A549 (cell line): ENCODE measurements around the gene GTF3A. TPM values are rescaled to one million over a fixed set of nuclear protein-coding genes. Genes with fewer than 3 reads are reported as not detected.

ENCODE experiments used
- ATAC-seq, 2 experiments: fragments of 200-7000 bp in 1 of 2; fragments of >200 bp in 1 of 2; cut with Nextera tagmentation in 1 of 2; cut with Tn5 transposase in 1 of 2; 3 replicates each; pipeline versions ENCODE4 v1.8.0 to v1.9.1; 2018 to 2020; ENCODE audit warnings: mild to moderate bottlenecking in 1 of 2, moderate library complexity in 1 of 2
- CTCF ChIA-PET: fragments of 300-600 bp; sonication (Branson Sonifier 250); formaldehyde crosslinking; extraction: SDS; loops from one replicate; lab custom pipeline; 2021; ENCODE audit warnings: antibody characterized with exemption, inconsistent platforms; lab: Yijun Ruan, JAX
- POLR2A ChIA-PET: fragments of 350-600 bp; formaldehyde crosslinking; extraction: SDS; loops from one replicate; lab custom pipeline; 2021; ENCODE audit warnings: antibody characterized with exemption, inconsistent platforms; lab: Yijun Ruan, JAX
- DNase-seq, 2 experiments: peaks; one replicate each; pipeline versions ENCODE4 v3.0.0 to v3.0.0-alpha.2; 2011 to 2016; ENCODE audit warnings: low read depth in 1 of 2, low spot score in 1 of 2
- FAIRE-seq: peaks from 2 replicates; lab custom pipeline; 2011; peaks lifted over from hg19 to GRCh38; lab: Jason Lieb, UNC
- H3K27ac ChIP-seq, 2 experiments: fragments of >200 bp; sonication (Bioruptor Twin); formaldehyde crosslinking; 3 replicates each; pipeline ENCODE4 v1.5.1; 2016 to 2017
- H3K4me1 ChIP-seq: fragments of >200 bp; sonication (Bioruptor Twin); formaldehyde crosslinking; 3 replicates; pipeline ENCODE4 v1.6.1; 2016
- H3K4me2 ChIP-seq: fragments of >200 bp; sonication (Bioruptor Twin); formaldehyde crosslinking; 3 replicates; pipeline ENCODE4 v1.6.1; 2016
- H3K4me3 ChIP-seq: fragments of >200 bp; sonication (Bioruptor Twin); formaldehyde crosslinking; 3 replicates; pipeline ENCODE4 v1.5.1; 2016
- H3K9me3 ChIP-seq: fragments of >200 bp; sonication (Bioruptor Twin); formaldehyde crosslinking; 3 replicates; pipeline ENCODE4 v1.6.1; 2016
- BHLHE40 ChIP-seq: IDR thresholded peaks from 2 replicates; pipeline ENCODE4 v1.6.1; 2012; ENCODE audit warnings: low read depth, low read length, inconsistent platforms
- CBX8 ChIP-seq: fragments of 200-600 bp; sonication (generic); IDR thresholded peaks from 2 replicates; pipeline ENCODE4 v1.6.1; 2016
- CEBPB ChIP-seq, 2 experiments: fragments of >200 bp in 1 of 2; sonication (Bioruptor Twin) in 1 of 2; formaldehyde crosslinking in 1 of 2; IDR thresholded peaks; 2 replicates each; pipeline ENCODE4 v1.6.1; 2012 to 2016
- E2F6 ChIP-seq: IDR thresholded peaks from 2 replicates; pipeline ENCODE4 v1.6.1; 2012; ENCODE audit warnings: low read depth, borderline replicate concordance
- EHF ChIP-seq: fragments of 250-450 bp; sonication (Bioruptor Pico); IDR thresholded peaks from 2 replicates; pipeline ENCODE4 v1.5.0; 2020; ENCODE audit warnings: mild to moderate bottlenecking
- EHMT2 ChIP-seq: fragments of 200-600 bp; sonication (generic); IDR thresholded peaks from 2 replicates; pipeline ENCODE4 v1.6.1; 2016; ENCODE audit warnings: antibody characterized with exemption, low read depth, mild to moderate bottlenecking, moderate library complexity
- EP300 ChIP-seq, 2 experiments: fragments of >200 bp; sonication (Bioruptor Twin); formaldehyde crosslinking; IDR thresholded peaks; 2 replicates in 1 of 2; 3 replicates in 1 of 2; pipeline ENCODE4 v1.6.1; 2016 to 2017
- ESRRA ChIP-seq: fragments of 150-350 bp; IDR thresholded peaks from 2 replicates; pipeline ENCODE4 v1.6.1; 2014; ENCODE audit warnings: mild to moderate bottlenecking, low read length, borderline replicate concordance
- HES2 ChIP-seq: fragments of >200 bp; sonication (Bioruptor Twin); formaldehyde crosslinking; IDR thresholded peaks from 2 replicates; pipeline ENCODE4 v1.6.1; 2016
- HEYL ChIP-seq: fragments of 250-450 bp; sonication (Bioruptor Pico); IDR thresholded peaks from 2 replicates; pipeline ENCODE4 v1.8.0; 2021; ENCODE audit warnings: mild to moderate bottlenecking, moderate library complexity
- HMGXB4 ChIP-seq: fragments of 250-450 bp; sonication (Bioruptor Pico); IDR thresholded peaks from 2 replicates; pipeline ENCODE4 v1.5.0; 2021; ENCODE audit warnings: mild to moderate bottlenecking, moderate library complexity, borderline replicate concordance
- HOXB13 ChIP-seq: fragments of 250-450 bp; sonication (Bioruptor Pico); IDR thresholded peaks from 2 replicates; pipeline ENCODE4 v1.5.0; 2020; ENCODE audit warnings: low read depth, mild to moderate bottlenecking, moderate library complexity
- KDM1A ChIP-seq: fragments of 200-600 bp; sonication (generic); IDR thresholded peaks from 2 replicates; pipeline ENCODE4 v1.6.1; 2016; ENCODE audit warnings: low read depth, mild to moderate bottlenecking
- MAFK ChIP-seq: fragments of 450-650 bp; IDR thresholded peaks from 2 replicates; pipeline ENCODE4 v1.6.1; 2014; ENCODE audit not compliant: partially characterized antibody
- MAZ ChIP-seq: fragments of 150-350 bp; IDR thresholded peaks from 2 replicates; pipeline ENCODE4 v1.6.1; 2014; ENCODE audit warnings: antibody characterized with exemption, low read depth, low read length, borderline replicate concordance
- PHF8 ChIP-seq: fragments of 200-600 bp; sonication (generic); IDR thresholded peaks from 2 replicates; pipeline ENCODE4 v1.6.1; 2016; ENCODE audit warnings: low read depth, mild to moderate bottlenecking, antibody characterized with exemption, moderate library complexity, borderline replicate concordance
- RAD21 ChIP-seq, 2 experiments: fragments of >200 bp in 1 of 2; sonication (Bioruptor Twin) in 1 of 2; formaldehyde crosslinking in 1 of 2; IDR thresholded peaks in 1 of 2; conservative IDR thresholded peaks in 1 of 2; 2 replicates in 1 of 2; 3 replicates in 1 of 2; pipeline ENCODE4 v1.6.1; 2012 to 2018; ENCODE audit warnings: inconsistent platforms in 1 of 2
- RARB ChIP-seq: fragments of 250-450 bp; sonication (Bioruptor Pico); IDR thresholded peaks from 2 replicates; pipeline ENCODE4 v1.8.0; 2021; ENCODE audit warnings: mild to moderate bottlenecking, moderate library complexity
- RCOR1 ChIP-seq: fragments of 150-350 bp; IDR thresholded peaks from 2 replicates; pipeline ENCODE4 v1.6.1; 2014; ENCODE audit warnings: antibody characterized with exemption, low read length, low read depth
- TP53 ChIP-seq: fragments of 250-450 bp; sonication (Bioruptor Pico); IDR thresholded peaks from 2 replicates; pipeline ENCODE4 v1.5.0; 2021; ENCODE audit warnings: mild to moderate bottlenecking, moderate library complexity
- ZC3H11A ChIP-seq: fragments of 450-650 bp; IDR thresholded peaks from 2 replicates; pipeline ENCODE4 v1.6.1; 2014; ENCODE audit warnings: antibody characterized with exemption, mild to moderate bottlenecking
- ZNF302 ChIP-seq: fragments of 250-450 bp; sonication (Bioruptor Pico); IDR thresholded peaks from 2 replicates; pipeline ENCODE4 v1.9.0; 2021; ENCODE audit warnings: inconsistent platforms, mild to moderate bottlenecking, moderate library complexity
- WGBS: methylation state at CpG from one replicate; pipeline ENCODE4 v1.1.6; 2017; ENCODE audit errors: missing lambda C conversion rate; 5-methylcytosine and 5-hydroxymethylcytosine counted together
- polyA plus RNA-seq, 4 experiments: library from polyadenylated mRNA; depleted of rRNA in 3 of 4; stranded (reverse); fragments of >200 nt; fragmentation: RNase III in 1 of 4; extraction: RNeasy Plus Mini Kit Qiagen cat#74134 plus additional on column Dnase treatment in 1 of 4; gene quantifications; 2 replicates in 3 of 4; 3 replicates in 1 of 4; pipeline ENCODE4 v1.2.3, GENCODE V29; 2011 to 2017
- TF ChIP-seq, protein P1 (sequence below): fragments of 250-450 bp; sonication (Bioruptor Pico); IDR thresholded peaks from 2 replicates; pipeline ENCODE4 v1.5.0; 2020; ENCODE audit warnings: low read depth, mild to moderate bottlenecking, moderate library complexity
- TF ChIP-seq, protein P2 (sequence below): fragments of 450-650 bp; IDR thresholded peaks from 2 replicates; pipeline ENCODE4 v1.6.1; 2014; ENCODE audit warnings: antibody characterized with exemption
- TF ChIP-seq, protein P3 (sequence below): IDR thresholded peaks from 2 replicates; pipeline ENCODE4 v1.6.1; 2012
- TF ChIP-seq, protein P4 (sequence below): fragments of 200-600 bp; sonication (generic); IDR thresholded peaks from 2 replicates; pipeline ENCODE4 v1.6.1; 2016; ENCODE audit warnings: antibody characterized with exemption, mild to moderate bottlenecking, moderate library complexity

Gene GTF3A
- polyA plus RNA-seq, 2 of the 4 experiments (the other 2 are of a cell fraction), result 93.1 to 132 TPM

- DNase-seq (no peak), FAIRE-seq (no peak), ATAC-seq (no peak)
- 93% methylated on average over 12 of the region's 12 CpGs for WGBS
- H3K4me3 ChIP-seq, result no peak overlapping the region
- H3K9me3 ChIP-seq, result no peaks in the 10 kb centered on the region
- POLR2A ChIA-PET, result no interaction called here
- CTCF ChIA-PET, result no interaction called here
- H3K4me2 ChIP-seq, result no peak overlapping the region
- H3K27ac ChIP-seq, result no peak overlapping the region
- H3K4me1 ChIP-seq, result no peaks in the 10 kb centered on the region
- TF ChIP-seq EP300 (IDR thresholded peaks at IDR 0.05), result no peak
- TF ChIP-seq MAZ, result no peak
- no peak for TF ChIP-seq HEYL (CRISPR knock-in tag)
- TF ChIP-seq MAFK, result no peak
- TF ChIP-seq CEBPB (IDR thresholded peaks at IDR 0.05), result no peak
- TF ChIP-seq EHMT2, result no peak
Measured at GRCh38 chr13:27432611-27433210, 8.3 kb downstream of the GTF3A start.

GRCh38 chr13:27437126-27437525 lies 12.7 kb downstream of the GTF3A start:
- Histone ChIP-seq H3K4me1 (no peaks in the 10 kb centered on the region), H3K9me3 (no peaks in the 10 kb centered on the region), H3K4me3 (no peak overlapping the region), H3K4me2 (no peak overlapping the region)
- WGBS, result 100% methylated on average over 2 of the region's 2 CpGs
- no peak for FAIRE-seq
- no peak for TF ChIP-seq EHF (CRISPR knock-in tag)
- TF ChIP-seq, protein P1, sequence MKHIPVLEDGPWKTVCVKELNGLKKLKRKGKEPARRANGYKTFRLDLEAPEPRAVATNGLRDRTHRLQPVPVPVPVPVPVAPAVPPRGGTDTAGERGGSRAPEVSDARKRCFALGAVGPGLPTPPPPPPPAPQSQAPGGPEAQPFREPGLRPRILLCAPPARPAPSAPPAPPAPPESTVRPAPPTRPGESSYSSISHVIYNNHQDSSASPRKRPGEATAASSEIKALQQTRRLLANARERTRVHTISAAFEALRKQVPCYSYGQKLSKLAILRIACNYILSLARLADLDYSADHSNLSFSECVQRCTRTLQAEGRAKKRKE (CRISPR knock-in tag), result no peak
- TF ChIP-seq PHF8, result no peak
- no peak for TF ChIP-seq BHLHE40
- no peak for TF ChIP-seq RARB (CRISPR knock-in tag)
- no peak for TF ChIP-seq TP53 (CRISPR knock-in tag)
- no peak for TF ChIP-seq HOXB13 (CRISPR knock-in tag)
- no peak for TF ChIP-seq RCOR1
- TF ChIP-seq, protein P2, sequence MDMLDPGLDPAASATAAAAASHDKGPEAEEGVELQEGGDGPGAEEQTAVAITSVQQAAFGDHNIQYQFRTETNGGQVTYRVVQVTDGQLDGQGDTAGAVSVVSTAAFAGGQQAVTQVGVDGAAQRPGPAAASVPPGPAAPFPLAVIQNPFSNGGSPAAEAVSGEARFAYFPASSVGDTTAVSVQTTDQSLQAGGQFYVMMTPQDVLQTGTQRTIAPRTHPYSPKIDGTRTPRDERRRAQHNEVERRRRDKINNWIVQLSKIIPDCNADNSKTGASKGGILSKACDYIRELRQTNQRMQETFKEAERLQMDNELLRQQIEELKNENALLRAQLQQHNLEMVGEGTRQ, result no peak
- TF ChIP-seq CBX8, result no peak
- TF ChIP-seq, protein P3, sequence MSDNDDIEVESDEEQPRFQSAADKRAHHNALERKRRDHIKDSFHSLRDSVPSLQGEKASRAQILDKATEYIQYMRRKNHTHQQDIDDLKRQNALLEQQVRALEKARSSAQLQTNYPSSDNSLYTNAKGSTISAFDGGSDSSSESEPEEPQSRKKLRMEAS, result no peak
- no peak for TF ChIP-seq ZC3H11A
- TF ChIP-seq, all 56 proteins: peak for 0
- ChIA-PET CTCF (interaction anchor here (0.6 kb wide), 1 partner anchor 191 kb away, joined by 4 read pairs; no protein-coding TSS in a partner anchor), POLR2A (no interaction called here)
- DNase-seq (no peak), ATAC-seq (no peak)
- no peak overlapping the region for H3K27ac ChIP-seq

GRCh38 chr13:27440408-27440807 lies 16.0 kb downstream of the GTF3A start:
- ATAC-seq (no peak), DNase-seq (no peak), FAIRE-seq (no peak)
- ChIA-PET POLR2A (no interaction called here), CTCF (no interaction called here)
- no peaks in the 10 kb centered on the region for H3K4me1 ChIP-seq
- 87% methylated on average over 1 of the region's 1 CpG for WGBS
- H3K27ac ChIP-seq, result no peak overlapping the region
- no peaks in the 10 kb centered on the region for H3K9me3 ChIP-seq
- H3K4me2 ChIP-seq, result no peak overlapping the region
- no peak overlapping the region for H3K4me3 ChIP-seq
- no peak for TF ChIP-seq HMGXB4 (CRISPR knock-in tag)
- TF ChIP-seq RAD21 (conservative IDR thresholded peaks at IDR 0.05 in 1 of 2, IDR thresholded peaks at IDR 0.05 in 1 of 2), result no peak
- TF ChIP-seq HES2, result no peak
- TF ChIP-seq RCOR1, result no peak
- TF ChIP-seq E2F6, result no peak
- no peak for TF ChIP-seq BHLHE40
- no peak for TF ChIP-seq RARB (CRISPR knock-in tag)
- no peak for TF ChIP-seq ZNF302 (CRISPR knock-in tag)
- no peak for TF ChIP-seq KDM1A
- TF ChIP-seq, protein P4, sequence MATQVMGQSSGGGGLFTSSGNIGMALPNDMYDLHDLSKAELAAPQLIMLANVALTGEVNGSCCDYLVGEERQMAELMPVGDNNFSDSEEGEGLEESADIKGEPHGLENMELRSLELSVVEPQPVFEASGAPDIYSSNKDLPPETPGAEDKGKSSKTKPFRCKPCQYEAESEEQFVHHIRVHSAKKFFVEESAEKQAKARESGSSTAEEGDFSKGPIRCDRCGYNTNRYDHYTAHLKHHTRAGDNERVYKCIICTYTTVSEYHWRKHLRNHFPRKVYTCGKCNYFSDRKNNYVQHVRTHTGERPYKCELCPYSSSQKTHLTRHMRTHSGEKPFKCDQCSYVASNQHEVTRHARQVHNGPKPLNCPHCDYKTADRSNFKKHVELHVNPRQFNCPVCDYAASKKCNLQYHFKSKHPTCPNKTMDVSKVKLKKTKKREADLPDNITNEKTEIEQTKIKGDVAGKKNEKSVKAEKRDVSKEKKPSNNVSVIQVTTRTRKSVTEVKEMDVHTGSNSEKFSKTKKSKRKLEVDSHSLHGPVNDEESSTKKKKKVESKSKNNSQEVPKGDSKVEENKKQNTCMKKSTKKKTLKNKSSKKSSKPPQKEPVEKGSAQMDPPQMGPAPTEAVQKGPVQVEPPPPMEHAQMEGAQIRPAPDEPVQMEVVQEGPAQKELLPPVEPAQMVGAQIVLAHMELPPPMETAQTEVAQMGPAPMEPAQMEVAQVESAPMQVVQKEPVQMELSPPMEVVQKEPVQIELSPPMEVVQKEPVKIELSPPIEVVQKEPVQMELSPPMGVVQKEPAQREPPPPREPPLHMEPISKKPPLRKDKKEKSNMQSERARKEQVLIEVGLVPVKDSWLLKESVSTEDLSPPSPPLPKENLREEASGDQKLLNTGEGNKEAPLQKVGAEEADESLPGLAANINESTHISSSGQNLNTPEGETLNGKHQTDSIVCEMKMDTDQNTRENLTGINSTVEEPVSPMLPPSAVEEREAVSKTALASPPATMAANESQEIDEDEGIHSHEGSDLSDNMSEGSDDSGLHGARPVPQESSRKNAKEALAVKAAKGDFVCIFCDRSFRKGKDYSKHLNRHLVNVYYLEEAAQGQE, result no peak
- TF ChIP-seq ESRRA, result no peak
